Pancreas (tissue), 10 donors: ENCODE results near the gene PTGDS. TPM values are rescaled to one million over a fixed set of nuclear protein-coding genes. Genes with fewer than 3 reads are reported as not detected.

ENCODE experiments used
- ATAC-seq, 4 donors: fragments of 200-7000 bp; cut with Tn5 transposase; one replicate each; pipeline versions ENCODE4 v1.8.0 to v1.9.1; 2020; ENCODE audit warnings: mild to moderate bottlenecking in 4 of 4, moderate library complexity in 4 of 4
- DNase-seq, 6 donors: peaks; one replicate each; pipeline ENCODE4 v3.0.0-alpha.2; 2020
- FAIRE-seq: peaks from 2 replicates; lab custom pipeline; 2012; peaks lifted over from hg19 to GRCh38; lab: Jason Lieb, UNC
- H3K27ac ChIP-seq, 4 donors: fragments of 200-600 bp; sonication (generic); 1 replicate in 3 of 4; 2 replicates in 1 of 4; pipeline versions ENCODE4 v1.5.0 to v1.8.0; 2020
- H3K27me3 ChIP-seq, 4 donors: fragments of 200-600 bp; one replicate each; pipeline ENCODE4 v1.8.0; 2021
- H3K36me3 ChIP-seq, 3 donors: fragments of 200-600 bp; sonication (generic) in 1 of 3; one replicate each; pipeline versions ENCODE4 v1.5.0 to v1.8.0; 2020 to 2021
- H3K4me1 ChIP-seq, 3 donors: fragments of 200-600 bp; one replicate each; pipeline ENCODE4 v1.8.0; 2021
- H3K4me3 ChIP-seq, 4 donors: fragments of 200-600 bp; sonication (generic) in 2 of 4; one replicate each; pipeline versions ENCODE4 v1.5.0 to v1.8.0; 2020 to 2021
- H3K9me3 ChIP-seq, 4 donors: fragments of 200-600 bp; one replicate each; pipeline ENCODE4 v1.8.0; 2021
- CTCF ChIP-seq, 4 donors: fragments of 200-600 bp; sonication (generic) in 3 of 4; IDR thresholded peaks; one replicate each; pipeline versions ENCODE4 v1.5.0 to v1.8.0; 2021; ENCODE audit warnings: antibody characterized with exemption in 4 of 4
- WGBS, 2 donors: extraction: QIAGEN DNeasy Blood & Tissue Kit; methylation state at CpG; one replicate each; pipeline ENCODE4 v1.1.7; 2013; 5-methylcytosine and 5-hydroxymethylcytosine counted together
- intact Hi-C, 3 donors: fragments of 100-400 bp; cut with DNase I; formaldehyde crosslinking; loops; one replicate each; pipeline versions ENCODE4 v1.11.1 to v1.14.2; 2022
- polyA plus RNA-seq, 2 donors: library from polyadenylated mRNA; stranded (reverse); fragments of 200-250 nt; gene quantifications; one replicate each; pipeline ENCODE4 v1.2.3, GENCODE V29; 2013
- total RNA-seq, 6 donors: library from RNA; stranded (reverse); fragmentation: NEBNext Ultra II Directional in 4 of 6; extraction: Animal tissue kit (Norgen Biotek cat#: 25700) in 4 of 6; gene quantifications; one replicate each; pipeline versions ENCODE4 v1.2.1 to v1.2.4, GENCODE V29; 2021 to 2023
- donor health status: healthy with polysubstance abuse.
- donor health status: DM: no; HTN: no; CAD: no; lungs with moderate emphysema.
- donor health status: DM: no; HTN: no; CAD: no.
- donor health status: control.
- donor health status: control.
- donor health status: Bipolar disorder and iron deficiency.
- donor health status: DM: yes; HTN: yes; CAD: no.
- donor health status: DM: no; HTN: no; CAD: no.
- donor health status: DM: no; HTN: no; CAD: no.
- donor health status: DM: yes; HTN: yes; CAD: no.

Gene PTGDS
- total and polyA plus RNA-seq, 8 donors: 5.7 to 49.1 (median 36.9) TPM

- TF ChIP-seq CTCF (IDR thresholded peaks at IDR 0.05): no peak
- Histone ChIP-seq H3K9me3 (no peaks in the 10 kb centered on the region), H3K4me3 (peak within 1 kb of the TSS; percentile 49 to 68 (median 58)), H3K27me3 (no peaks in the 10 kb centered on the region), H3K27ac (peak within 1 kb of the TSS; percentile 13 to 54 (median 30)), H3K4me1 (peaks cover 15 to 21% (median 17%) of the 10 kb centered on the region in 3 donors), H3K36me3 (no peaks in the 10 kb centered on the region)
- intact Hi-C loops: loop anchor here in 1 of 3 donors (10.0 kb wide), 1 partner anchor 73 kb away; the partner anchor contains the start of gene LCN12
- FAIRE-seq (no peak), DNase-seq (no peak), ATAC-seq (no peak)
- WGBS, 2 donors: 3% methylated on average over 48 to 95 of the region's 95 CpGs
Measured at GRCh38 chr9:137027369-137028262, 50.3 kb downstream of the PTGDS start, which contains the start of gene ABCA2. Gene ABCA2 (minus strand): TSS chr9:137028237. CDS start chr9:137028140, 97 bp downstream.

- H3K4me1 ChIP-seq: peaks cover 15 to 21% (median 17%) of the 10 kb centered on the region in 3 donors
- TF ChIP-seq CTCF (IDR thresholded peaks at IDR 0.05): peak in 2 of 4 donors; percentile 9 to 27
- FAIRE-seq: no peak
- H3K27me3 ChIP-seq: no peaks in the 10 kb centered on the region
- peak in 5 of 6 donors; percentile 59 to 90 (median 71) for DNase-seq
- 0% methylated on average over 67 to 98 of the region's 98 CpGs for WGBS, 2 donors
- intact Hi-C loops: loop anchor here in 1 of 3 donors (10.0 kb wide), 1 partner anchor 74 kb away; the partner anchor contains the start of gene LCN12
- peak overlapping the region; percentile 49 to 68 (median 58) for H3K4me3 ChIP-seq
- peak overlapping the region; percentile 13 to 54 (median 30) for H3K27ac ChIP-seq
- H3K9me3 ChIP-seq: no peaks in the 10 kb centered on the region
- peak; percentile 68 to 77 (median 72) for ATAC-seq
- H3K36me3 ChIP-seq: no peaks in the 10 kb centered on the region
Measured at GRCh38 chr9:137028263-137029057, 51.2 kb downstream of the PTGDS start.

- Histone ChIP-seq H3K4me3 (peak overlapping the region in 3 of 4 donors; percentile 49 to 68 (median 64)), H3K27me3 (no peaks in the 10 kb centered on the region), H3K27ac (no peak overlapping the region), H3K36me3 (no peaks in the 10 kb centered on the region), H3K9me3 (no peaks in the 10 kb centered on the region), H3K4me1 (peaks cover 15 to 21% (median 17%) of the 10 kb centered on the region in 3 donors)
- peak; percentile 59 to 76 (median 70) for ATAC-seq
- WGBS, 2 donors: 24 to 30% methylated on average over 19 of the region's 19 CpGs
- intact Hi-C loops: loop anchor here in 1 of 3 donors (10.0 kb wide), 1 partner anchor 74 kb away; the partner anchor contains the start of gene LCN12
- FAIRE-seq: no peak
- TF ChIP-seq CTCF (IDR thresholded peaks at IDR 0.05): peak; percentile 78 to 91 (median 88)
- DNase-seq: peak in 5 of 6 donors; percentile 66 to 92 (median 79)
Measured at GRCh38 chr9:137029058-137029936, 52.0 kb downstream of the PTGDS start.

- Histone ChIP-seq H3K27ac (no peak overlapping the region), H3K9me3 (no peaks in the 10 kb centered on the region)
Measured at GRCh38 chr9:137030006-137030405, 52.7 kb downstream of the PTGDS start.

More at GRCh38 chr9:137030006-137030405, 52.7 kb downstream of the PTGDS start:
- H3K4me1 ChIP-seq: peaks cover 15 to 21% (median 17%) of the 10 kb centered on the region in 3 donors
- H3K27me3 ChIP-seq: no peaks in the 10 kb centered on the region
- no peaks in the 10 kb centered on the region for H3K36me3 ChIP-seq
- WGBS, 2 donors: 63 to 66% methylated on average over 14 to 15 of the region's 15 CpGs
- ATAC-seq (no peak), FAIRE-seq (no peak), DNase-seq (no peak)
- intact Hi-C loops: loop anchor here in 1 of 3 donors (5.0 kb wide), 1 partner anchor 258 kb away; no protein-coding TSS in a partner anchor
- no peak overlapping the region for H3K4me3 ChIP-seq
- TF ChIP-seq CTCF (IDR thresholded peaks at IDR 0.05): no peak
